ENCODE data around the gene ERF. TPM values are rescaled to one million over a fixed set of nuclear protein-coding genes. Genes with fewer than 3 reads are reported as not detected.

Gene ERF
- total RNA-seq, 1 donor from 2014 or later: 31.6 TPM

DNA sequence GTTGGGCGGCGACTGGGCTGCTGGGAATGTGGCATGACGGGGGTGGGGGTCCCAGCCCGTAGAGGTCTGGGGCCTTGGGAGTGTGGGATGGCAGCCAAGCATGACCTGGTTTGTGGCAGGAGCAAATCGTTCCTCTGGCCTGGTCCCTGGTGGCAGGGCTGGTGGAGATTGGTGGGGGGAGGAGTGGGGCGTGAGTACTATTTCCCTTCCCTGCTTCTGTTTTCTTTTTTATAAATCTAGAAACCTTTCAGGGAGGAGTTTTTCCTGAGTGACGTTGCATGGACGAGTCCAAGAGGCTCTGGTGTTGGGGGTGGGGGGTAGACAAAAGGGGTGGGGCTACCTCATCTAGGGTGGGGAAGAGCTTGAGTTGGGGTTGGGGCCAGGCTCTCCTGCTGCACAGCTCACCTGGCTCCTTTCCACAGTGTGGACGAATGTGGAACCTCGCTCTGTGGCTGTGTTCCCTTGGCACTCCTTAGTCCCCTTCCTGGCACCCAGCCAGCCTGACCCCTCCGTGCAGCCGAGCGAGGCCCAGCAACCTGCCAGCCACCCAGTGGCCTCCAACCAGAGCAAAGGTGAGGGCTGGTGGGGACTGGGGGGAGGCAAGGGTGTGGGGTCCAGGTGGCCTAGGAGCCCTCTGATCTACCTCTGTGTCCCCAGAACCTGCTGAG is 31.6 kb upstream of the ERF start:
- TF ChIP-seq, protein P1, sequence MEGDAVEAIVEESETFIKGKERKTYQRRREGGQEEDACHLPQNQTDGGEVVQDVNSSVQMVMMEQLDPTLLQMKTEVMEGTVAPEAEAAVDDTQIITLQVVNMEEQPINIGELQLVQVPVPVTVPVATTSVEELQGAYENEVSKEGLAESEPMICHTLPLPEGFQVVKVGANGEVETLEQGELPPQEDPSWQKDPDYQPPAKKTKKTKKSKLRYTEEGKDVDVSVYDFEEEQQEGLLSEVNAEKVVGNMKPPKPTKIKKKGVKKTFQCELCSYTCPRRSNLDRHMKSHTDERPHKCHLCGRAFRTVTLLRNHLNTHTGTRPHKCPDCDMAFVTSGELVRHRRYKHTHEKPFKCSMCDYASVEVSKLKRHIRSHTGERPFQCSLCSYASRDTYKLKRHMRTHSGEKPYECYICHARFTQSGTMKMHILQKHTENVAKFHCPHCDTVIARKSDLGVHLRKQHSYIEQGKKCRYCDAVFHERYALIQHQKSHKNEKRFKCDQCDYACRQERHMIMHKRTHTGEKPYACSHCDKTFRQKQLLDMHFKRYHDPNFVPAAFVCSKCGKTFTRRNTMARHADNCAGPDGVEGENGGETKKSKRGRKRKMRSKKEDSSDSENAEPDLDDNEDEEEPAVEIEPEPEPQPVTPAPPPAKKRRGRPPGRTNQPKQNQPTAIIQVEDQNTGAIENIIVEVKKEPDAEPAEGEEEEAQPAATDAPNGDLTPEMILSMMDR (IDR thresholded peaks at IDR 0.05; ENCODE audit: insufficient read depth, low read length, poor library complexity, severe bottlenecking): no peak
- peaks cover 13% of the 10 kb centered on the region for H3K36me3 ChIP-seq (ENCODE audit: control insufficient read depth, insufficient read depth, low read length)
- DNase-seq (ENCODE audit: low read depth): no peak
- no peaks in the 10 kb centered on the region for H3K27me3 ChIP-seq (ENCODE audit: control insufficient read depth, insufficient read depth, low read length)
- H3K4me3 ChIP-seq (ENCODE audit: low read depth, low read length): no peak overlapping the region

DNA sequence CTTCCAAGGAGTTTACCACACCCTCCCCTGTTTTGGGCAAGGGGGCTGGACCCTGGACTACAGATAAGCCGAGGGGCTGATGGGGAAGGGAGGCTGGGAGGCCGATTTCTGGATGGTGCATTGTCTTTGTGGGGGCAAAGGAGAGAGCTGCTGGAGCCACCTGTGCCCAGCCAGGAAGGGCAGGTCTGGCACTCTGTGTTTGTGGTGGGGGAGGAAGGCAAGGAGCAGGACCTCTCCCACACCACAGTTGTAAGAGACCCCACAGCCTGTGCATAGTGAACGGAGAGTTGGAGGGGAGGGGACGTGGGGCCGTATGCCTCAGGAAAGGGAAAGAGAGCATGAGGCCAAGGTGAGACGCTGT is 31.0 kb upstream of the ERF start:
- H3K27me3 ChIP-seq (ENCODE audit: control insufficient read depth, insufficient read depth, low read length): no peaks in the 10 kb centered on the region
- no peak overlapping the region for H3K4me3 ChIP-seq (ENCODE audit: low read depth, low read length)
- peaks cover 10% of the 10 kb centered on the region for H3K36me3 ChIP-seq (ENCODE audit: control insufficient read depth, insufficient read depth, low read length)
- DNase-seq (ENCODE audit: low read depth): no peak
- TF ChIP-seq, protein P1 (IDR thresholded peaks at IDR 0.05; ENCODE audit: insufficient read depth, low read length, poor library complexity, severe bottlenecking): no peak

DNA sequence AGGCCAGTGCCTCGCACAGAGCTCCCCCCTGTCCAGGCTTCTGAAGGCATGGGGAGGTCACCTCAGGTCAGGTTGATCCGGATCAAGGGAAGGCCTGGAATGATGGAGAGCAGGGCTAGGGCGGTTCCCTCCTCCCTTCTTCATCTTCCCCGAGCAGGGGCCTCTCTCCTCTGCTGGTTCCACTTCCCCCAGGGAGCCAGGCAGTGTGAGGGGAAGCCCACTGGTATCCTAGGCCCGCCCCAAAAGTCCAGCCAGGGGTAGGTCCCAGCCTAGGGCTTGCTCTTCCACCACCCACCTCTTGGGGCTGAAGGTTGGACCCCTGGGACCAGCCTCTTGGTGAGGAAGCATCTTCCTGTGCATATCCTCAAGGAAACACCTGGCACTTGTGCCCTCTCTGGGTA is 30.6 kb upstream of the ERF start:
- Histone ChIP-seq H3K36me3 (ENCODE audit: control insufficient read depth, insufficient read depth, low read length) (peaks cover 7% of the 10 kb centered on the region), H3K4me3 (ENCODE audit: low read depth, low read length) (peak overlapping the region; percentile 62), H3K27me3 (ENCODE audit: control insufficient read depth, insufficient read depth, low read length) (no peaks in the 10 kb centered on the region)
- TF ChIP-seq, protein P1 (IDR thresholded peaks at IDR 0.05; ENCODE audit: insufficient read depth, low read length, poor library complexity, severe bottlenecking): no peak
- DNase-seq (ENCODE audit: low read depth): no peak

DNA sequence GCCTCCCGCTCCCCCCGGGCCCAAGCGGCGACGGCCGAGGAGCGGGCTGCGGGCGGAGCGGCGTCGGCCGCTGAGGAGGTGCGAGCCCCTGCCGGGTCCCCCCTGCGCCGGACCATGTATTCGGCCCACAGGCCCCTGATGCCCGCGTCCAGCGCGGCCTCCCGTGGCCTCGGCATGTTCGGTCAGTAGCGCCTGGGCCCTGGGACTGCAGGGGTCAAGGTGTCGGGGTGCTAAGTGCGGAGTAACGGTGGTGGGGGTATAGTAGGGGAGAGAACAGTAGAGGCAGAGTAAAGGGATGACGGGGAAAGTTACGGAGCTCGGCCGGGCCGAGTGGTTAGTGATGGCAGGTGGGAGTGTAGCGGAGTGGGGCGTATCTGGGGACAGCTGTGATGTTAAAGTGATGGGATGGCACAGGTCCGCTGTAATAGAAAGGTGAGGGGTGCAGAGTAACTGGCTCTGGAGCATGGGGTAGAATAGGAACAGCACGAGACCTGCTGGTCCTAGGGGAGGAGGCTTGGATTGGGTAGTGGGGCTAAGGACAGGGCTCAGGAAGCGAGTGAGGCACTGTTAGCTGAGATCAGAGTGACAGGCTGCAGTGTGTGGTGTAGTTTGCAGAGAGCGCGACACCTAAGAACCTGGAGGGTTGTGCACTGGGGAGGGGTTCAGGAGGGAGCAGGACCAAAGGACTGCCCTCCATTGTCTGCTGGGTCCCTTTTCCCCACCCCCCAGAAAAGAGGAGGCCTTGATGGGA is 29.8 kb upstream of the ERF start:
- H3K4me3 ChIP-seq (ENCODE audit: low read depth, low read length): peak overlapping the region; percentile 62
- no peak for DNase-seq (ENCODE audit: low read depth)
- TF ChIP-seq, protein P1 (IDR thresholded peaks at IDR 0.05; ENCODE audit: insufficient read depth, low read length, poor library complexity, severe bottlenecking): no peak
- H3K36me3 ChIP-seq (ENCODE audit: control insufficient read depth, insufficient read depth, low read length): peaks cover 4% of the 10 kb centered on the region
- no peaks in the 10 kb centered on the region for H3K27me3 ChIP-seq (ENCODE audit: control insufficient read depth, insufficient read depth, low read length)

DNA sequence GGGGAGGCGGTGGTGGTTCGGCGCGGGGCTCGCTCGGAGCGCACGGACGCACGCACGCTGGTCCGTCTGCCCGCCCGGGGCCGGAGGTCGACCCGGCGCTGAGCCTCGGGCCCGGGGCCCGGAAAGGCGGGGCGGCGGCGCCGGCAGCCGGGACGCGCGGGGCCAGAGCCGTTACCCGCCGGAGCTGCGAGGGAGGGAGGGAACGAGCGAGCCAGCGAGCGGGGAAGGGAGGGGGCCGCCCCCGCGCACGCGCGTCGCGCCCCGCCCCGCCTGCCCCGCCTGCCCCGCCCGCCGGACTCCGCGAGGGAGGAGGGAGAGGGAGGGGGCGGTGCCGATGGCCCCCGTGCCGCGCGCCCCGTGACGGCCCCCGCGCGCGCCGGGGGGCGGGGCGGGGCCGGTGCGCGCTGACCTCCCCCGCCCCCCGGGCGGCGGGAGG is 29.2 kb upstream of the ERF start:
- TF ChIP-seq, protein P1 (IDR thresholded peaks at IDR 0.05; ENCODE audit: insufficient read depth, low read length, poor library complexity, severe bottlenecking): no peak
- peak overlapping the region; percentile 62 for H3K4me3 ChIP-seq (ENCODE audit: low read depth, low read length)
- H3K36me3 ChIP-seq (ENCODE audit: control insufficient read depth, insufficient read depth, low read length): peaks cover 1% of the 10 kb centered on the region
- no peaks in the 10 kb centered on the region for H3K27me3 ChIP-seq (ENCODE audit: control insufficient read depth, insufficient read depth, low read length)
- DNase-seq (ENCODE audit: low read depth): no peak
